ENCODE data around the gene BICD1.

DNA sequence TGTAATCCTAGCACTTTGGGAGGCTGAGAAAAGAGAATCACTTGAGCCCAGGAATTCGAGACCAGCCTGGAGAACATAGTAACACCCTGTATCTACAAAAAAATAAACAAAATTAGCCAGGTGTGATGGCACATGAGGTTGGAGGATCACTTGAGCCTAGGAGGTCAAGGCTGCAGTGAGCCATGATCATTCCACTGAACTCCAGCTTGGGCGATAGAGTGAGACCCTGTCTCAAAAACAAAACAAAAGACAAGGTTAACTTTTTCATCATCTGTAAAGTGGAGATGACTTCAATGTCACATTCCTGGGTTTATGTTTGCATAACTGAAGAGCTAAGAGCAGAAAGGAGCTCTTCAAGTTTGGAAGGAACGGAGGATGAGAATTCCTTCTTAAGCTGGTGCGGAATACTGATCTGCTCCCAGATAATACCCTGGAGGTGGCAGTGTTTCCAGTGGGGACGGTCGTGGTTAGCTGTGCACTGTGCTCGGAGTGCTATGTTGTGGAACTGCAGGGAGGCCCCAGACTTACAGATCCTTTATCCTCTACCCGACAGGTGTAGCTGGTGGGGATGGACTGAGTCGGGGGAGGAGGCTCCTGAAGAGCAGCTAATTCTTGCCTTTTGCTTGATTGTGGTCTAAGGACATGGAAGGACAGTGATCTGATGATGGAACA, 22.5 kb upstream of the BICD1 start:
- TF ChIP-seq, protein P1, sequence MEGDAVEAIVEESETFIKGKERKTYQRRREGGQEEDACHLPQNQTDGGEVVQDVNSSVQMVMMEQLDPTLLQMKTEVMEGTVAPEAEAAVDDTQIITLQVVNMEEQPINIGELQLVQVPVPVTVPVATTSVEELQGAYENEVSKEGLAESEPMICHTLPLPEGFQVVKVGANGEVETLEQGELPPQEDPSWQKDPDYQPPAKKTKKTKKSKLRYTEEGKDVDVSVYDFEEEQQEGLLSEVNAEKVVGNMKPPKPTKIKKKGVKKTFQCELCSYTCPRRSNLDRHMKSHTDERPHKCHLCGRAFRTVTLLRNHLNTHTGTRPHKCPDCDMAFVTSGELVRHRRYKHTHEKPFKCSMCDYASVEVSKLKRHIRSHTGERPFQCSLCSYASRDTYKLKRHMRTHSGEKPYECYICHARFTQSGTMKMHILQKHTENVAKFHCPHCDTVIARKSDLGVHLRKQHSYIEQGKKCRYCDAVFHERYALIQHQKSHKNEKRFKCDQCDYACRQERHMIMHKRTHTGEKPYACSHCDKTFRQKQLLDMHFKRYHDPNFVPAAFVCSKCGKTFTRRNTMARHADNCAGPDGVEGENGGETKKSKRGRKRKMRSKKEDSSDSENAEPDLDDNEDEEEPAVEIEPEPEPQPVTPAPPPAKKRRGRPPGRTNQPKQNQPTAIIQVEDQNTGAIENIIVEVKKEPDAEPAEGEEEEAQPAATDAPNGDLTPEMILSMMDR (IDR thresholded peaks at IDR 0.05), result no peak
- TF ChIP-seq POLR2A (IDR thresholded peaks at IDR 0.05), result no peak
